WERI-Rb-1 (cell line): ENCODE data around the gene TOMM7.

Experiments
- DNase-seq: peaks from one replicate; pipeline ENCODE4 v3.0.0-alpha.2; 2020
- H3K27ac ChIP-seq: fragments of 250-450 bp; sonication (Bioruptor Pico); 2 replicates; pipeline ENCODE4 v1.5.1; 2020; ENCODE audit warnings: mild to moderate bottlenecking, moderate library complexity
- H3K27me3 ChIP-seq: fragments of 250-450 bp; sonication (Bioruptor Pico); 2 replicates; pipeline ENCODE4 v1.5.1; 2021; ENCODE audit warnings: mild to moderate bottlenecking, low read depth, moderate library complexity; ENCODE audit not compliant: insufficient read depth, severe bottlenecking
- H3K36me3 ChIP-seq: fragments of 250-450 bp; sonication (Bioruptor Pico); 2 replicates; pipeline ENCODE4 v1.5.1; 2020; ENCODE audit warnings: mild to moderate bottlenecking, moderate library complexity
- H3K4me3 ChIP-seq: 2 replicates; pipeline ENCODE4 v1.5.1; 2011; ENCODE audit warnings: low read depth, mild to moderate bottlenecking, control low read depth, low read length
- H3K9me3 ChIP-seq: fragments of 250-450 bp; sonication (Bioruptor Pico); 2 replicates; pipeline ENCODE4 v1.5.1; 2021; ENCODE audit warnings: mild to moderate bottlenecking, moderate library complexity; ENCODE audit not compliant: severe bottlenecking
- CTCF ChIP-seq: IDR thresholded peaks from 2 replicates; pipeline ENCODE4 v1.5.1; 2011; ENCODE audit warnings: low read depth, mild to moderate bottlenecking, control low read depth, inconsistent platforms, low read length

Gene TOMM7

GRCh38 chr7:22776964-22777363 lies 45.7 kb downstream of the TOMM7 start:
- H3K9me3 ChIP-seq, result no peaks in the 10 kb centered on the region
- no peaks in the 10 kb centered on the region for H3K27me3 ChIP-seq
- no peak overlapping the region for H3K27ac ChIP-seq
- TF ChIP-seq CTCF, result no peak
- H3K4me3 ChIP-seq, result no peak overlapping the region
- H3K36me3 ChIP-seq, result no peaks in the 10 kb centered on the region
- DNase-seq, result no peak

- Histone ChIP-seq H3K4me3 (no peak overlapping the region), H3K27me3 (no peaks in the 10 kb centered on the region), H3K27ac (no peak overlapping the region), H3K36me3 (no peaks in the 10 kb centered on the region), H3K9me3 (no peaks in the 10 kb centered on the region)
- DNase-seq, result no peak
- TF ChIP-seq CTCF, result no peak
Observed at GRCh38 chr7:22772885-22773284, 49.8 kb downstream of the TOMM7 start.

- no peak for TF ChIP-seq CTCF
- Histone ChIP-seq H3K36me3 (no peaks in the 10 kb centered on the region), H3K27ac (no peak overlapping the region), H3K9me3 (no peaks in the 10 kb centered on the region), H3K4me3 (no peak overlapping the region), H3K27me3 (no peaks in the 10 kb centered on the region)
- peak; percentile 20 for DNase-seq
Observed at GRCh38 chr7:22771872-22772228, 50.8 kb downstream of the TOMM7 start.

- Histone ChIP-seq H3K9me3 (no peaks in the 10 kb centered on the region), H3K27ac (no peak overlapping the region), H3K4me3 (no peak overlapping the region), H3K27me3 (no peaks in the 10 kb centered on the region), H3K36me3 (no peaks in the 10 kb centered on the region)
- no peak for DNase-seq
- TF ChIP-seq CTCF, result no peak
Observed at GRCh38 chr7:22771194-22771871, 51.3 kb downstream of the TOMM7 start.

- Histone ChIP-seq H3K27ac (no peak overlapping the region), H3K9me3 (no peaks in the 10 kb centered on the region), H3K4me3 (no peak overlapping the region), H3K36me3 (no peaks in the 10 kb centered on the region), H3K27me3 (no peaks in the 10 kb centered on the region)
- no peak for DNase-seq
- TF ChIP-seq CTCF, result no peak
Observed at GRCh38 chr7:22765609-22766008, 57.0 kb downstream of the TOMM7 start.
